Naive thymus-derived CD4-positive, alpha-beta T cell (primary cell): ENCODE results near the gene CACNA1A. TPM values are rescaled to one million over a fixed set of nuclear protein-coding genes. Genes with fewer than 3 reads are reported as not detected.

Experiments
- ATAC-seq: fragments of 150-1000 bp; cut with Tn5 transposase; 2 replicates; pipeline ENCODE4 v1.10.0; 2021; ENCODE audit warnings: mild to moderate bottlenecking, moderate library complexity
- CTCF ChIA-PET: fragments of 350-600 bp; sonication (Branson Sonifier 250); formaldehyde crosslinking; loops from one replicate; lab custom pipeline; 2021; ENCODE audit warnings: antibody characterized with exemption; lab: Charles Lee
- POLR2A ChIA-PET: fragments of 350-600 bp; sonication (Branson Sonifier 250); formaldehyde crosslinking; loops from one replicate; lab custom pipeline; 2021; ENCODE audit warnings: antibody characterized with exemption, inconsistent platforms; lab: Charles Lee
- DNase-seq, 9 donors: peaks; one replicate each; pipeline versions ENCODE4 v3.0.0 to v3.0.0-alpha.2; 2020 to 2022; ENCODE audit warnings: mixed read lengths in 1 of 9
- H3K27ac ChIP-seq: one replicate; pipeline ENCODE4 v1.7.0; 2013; ENCODE audit warnings: mild to moderate bottlenecking, low read depth, low read length, moderate library complexity
- H3K27me3 ChIP-seq, 2 donors: one replicate each; pipeline ENCODE4 v1.7.0; 2013; ENCODE audit warnings: low read length in 2 of 2, mild to moderate bottlenecking in 2 of 2, moderate library complexity in 2 of 2; ENCODE audit not compliant: control insufficient read depth in 2 of 2, insufficient read depth in 2 of 2
- H3K36me3 ChIP-seq, 3 experiments: 1 replicate in 2 of 3; 2 replicates in 1 of 3; pipeline ENCODE4 v1.7.0; 2013; ENCODE audit warnings: low read length in 3 of 3, mild to moderate bottlenecking in 3 of 3, moderate library complexity in 1 of 3; ENCODE audit not compliant: insufficient read depth in 3 of 3, control insufficient read depth in 2 of 3
- H3K4me1 ChIP-seq, 2 donors: one replicate each; pipeline ENCODE4 v1.7.0; 2013; ENCODE audit warnings: low read length in 2 of 2, mild to moderate bottlenecking in 2 of 2, moderate library complexity in 1 of 2; ENCODE audit not compliant: control insufficient read depth in 2 of 2, insufficient read depth in 2 of 2
- H3K4me3 ChIP-seq: 2 replicates; pipeline ENCODE4 v1.7.0; 2013; ENCODE audit warnings: mild to moderate bottlenecking, low read length
- H3K9me3 ChIP-seq, 3 experiments: 1 replicate in 2 of 3; 2 replicates in 1 of 3; pipeline ENCODE4 v1.7.0; 2013; ENCODE audit warnings: low read length in 3 of 3; ENCODE audit not compliant: control insufficient read depth in 2 of 3
- H3K27ac Mint-ChIP-seq, 9 donors: one replicate each; pipeline ENCODE4 v1.8.0; 2020 to 2022; ENCODE audit warnings: mixed read lengths in 9 of 9, mild to moderate bottlenecking in 8 of 9, moderate library complexity in 5 of 9, inconsistent platforms in 2 of 9
- H3K27me3 Mint-ChIP-seq, 5 donors: one replicate each; pipeline ENCODE4 v1.8.0; 2021 to 2022; ENCODE audit warnings: mixed read lengths in 5 of 5, mild to moderate bottlenecking in 1 of 5
- H3K36me3 Mint-ChIP-seq, 5 donors: one replicate each; pipeline ENCODE4 v1.8.0; 2020 to 2022; ENCODE audit warnings: mixed read lengths in 5 of 5, mild to moderate bottlenecking in 3 of 5, inconsistent platforms in 1 of 5
- H3K4me1 Mint-ChIP-seq, 7 donors: one replicate each; pipeline ENCODE4 v1.8.0; 2020 to 2022; ENCODE audit warnings: mixed read lengths in 7 of 7, mild to moderate bottlenecking in 3 of 7, inconsistent platforms in 1 of 7
- H3K4me3 Mint-ChIP-seq, 10 donors: one replicate each; pipeline ENCODE4 v1.8.0; 2020 to 2022; ENCODE audit warnings: mild to moderate bottlenecking in 10 of 10, mixed read lengths in 10 of 10, moderate library complexity in 6 of 10, inconsistent platforms in 2 of 10
- H3K9me3 Mint-ChIP-seq, 11 donors: one replicate each; pipeline ENCODE4 v1.8.0; 2020 to 2022; ENCODE audit warnings: mixed read lengths in 11 of 11, mild to moderate bottlenecking in 4 of 11, inconsistent platforms in 1 of 11, moderate library complexity in 1 of 11
- intact Hi-C, 2 donors: fragments of 100-400 bp; cut with micrococcal nuclease; formaldehyde crosslinking; loops; one replicate each; pipeline ENCODE4 v1.15.1; 2023
- polyA plus RNA-seq, 2 donors: library from polyadenylated mRNA; unstranded; fragments of 300-500 nt; fragmentation: Illumina TruSeq; gene quantifications; one replicate each; pipeline ENCODE4 v1.2.3, GENCODE V29; 2021
- total RNA-seq, 6 experiments: library from RNA in 5 of 6; stranded (reverse) in 5 of 6; gene quantifications; 1 replicate in 5 of 6; 2 replicates in 1 of 6; pipeline ENCODE4 v1.2.3 and lab custom pipeline; 2021 to 2026

The CACNA1A gene
- total and polyA plus RNA-seq, 7 experiments from 2014 or later, result 0.05 to 1.1 (median 0.41) TPM

- ChIA-PET POLR2A (no interaction called here), CTCF (no interaction called here)
- no peak overlapping the region for H3K27ac Mint-ChIP-seq
- Histone ChIP-seq H3K27ac (no peak overlapping the region), H3K9me3 (no peaks in the 10 kb centered on the region), H3K36me3 (no peaks in the 10 kb centered on the region), H3K27me3 (no peaks in the 10 kb centered on the region), H3K4me1 (no peaks in the 10 kb centered on the region), H3K4me3 (no peak overlapping the region)
- no peak overlapping the region for H3K4me3 Mint-ChIP-seq
- intact Hi-C loops, result no loop called here
- peaks cover 0 to 51% (median 31%) of the 10 kb centered on the region in 5 donors for H3K27me3 Mint-ChIP-seq
- H3K4me1 Mint-ChIP-seq, result peaks cover 0 to 4% (median 0%) of the 10 kb centered on the region in 7 donors
- peaks cover 0 to 7% (median 0%) of the 10 kb centered on the region in 11 donors for H3K9me3 Mint-ChIP-seq
- no peak for ATAC-seq
- no peak for DNase-seq
- peaks cover 0 to 4% (median 0%) of the 10 kb centered on the region in 5 donors for H3K36me3 Mint-ChIP-seq
Observed at GRCh38 chr19:13410946-13411345, 95.3 kb downstream of the CACNA1A start.

DNA sequence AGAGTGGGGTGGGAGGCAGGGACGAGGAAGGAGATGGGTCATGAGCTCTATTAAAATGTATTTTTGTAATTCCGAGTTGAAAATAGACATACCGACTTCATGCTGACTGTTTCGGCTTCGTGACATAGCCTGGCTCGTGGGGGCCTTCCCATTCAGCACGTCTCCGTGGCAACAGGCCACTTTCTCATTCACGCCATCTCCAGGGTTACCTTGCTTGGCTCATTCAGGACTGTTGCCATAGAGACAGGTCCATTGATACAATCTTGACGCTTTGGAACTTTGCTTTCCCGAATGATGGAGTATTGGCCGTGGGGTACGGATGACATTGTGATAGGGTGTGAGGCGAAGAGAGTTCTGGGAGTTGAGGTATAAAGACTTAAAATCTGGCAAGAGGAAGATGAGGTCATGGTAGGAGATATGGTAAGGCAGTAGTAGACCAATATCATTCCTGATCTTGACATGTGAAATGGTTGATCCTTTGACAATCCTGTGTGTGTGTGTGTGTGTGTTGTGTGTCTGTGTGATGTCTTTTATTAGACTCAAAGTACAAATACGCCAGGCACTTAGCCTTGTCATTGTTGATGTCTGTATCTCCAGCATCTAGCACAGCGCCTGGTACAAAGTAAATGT lies 97.3 kb downstream of the CACNA1A start:
- H3K4me1 Mint-ChIP-seq, result peaks cover 0 to 4% (median 0%) of the 10 kb centered on the region in 7 donors
- Histone ChIP-seq H3K36me3 (no peaks in the 10 kb centered on the region), H3K27ac (no peak overlapping the region), H3K4me3 (no peak overlapping the region), H3K4me1 (no peaks in the 10 kb centered on the region), H3K9me3 (no peaks in the 10 kb centered on the region), H3K27me3 (no peaks in the 10 kb centered on the region)
- H3K27ac Mint-ChIP-seq, result no peak overlapping the region
- peaks cover 0 to 40% (median 22%) of the 10 kb centered on the region in 5 donors for H3K27me3 Mint-ChIP-seq
- intact Hi-C loops, result no loop called here
- ChIA-PET POLR2A (no interaction called here), CTCF (no interaction called here)
- ATAC-seq (no peak), DNase-seq (no peak)
- H3K9me3 Mint-ChIP-seq, result peaks cover 0 to 7% (median 0%) of the 10 kb centered on the region in 11 donors
- H3K36me3 Mint-ChIP-seq, result no peaks in the 10 kb centered on the region
- H3K4me3 Mint-ChIP-seq, result no peak overlapping the region

GRCh38 chr19:13404236-13404635 lies 102.0 kb downstream of the CACNA1A start:
- ChIA-PET CTCF (no interaction called here), POLR2A (no interaction called here)
- Mint-ChIP-seq H3K9me3 (peaks cover 0 to 18% (median 7%) of the 10 kb centered on the region in 11 donors), H3K36me3 (peaks cover 0 to 9% (median 0%) of the 10 kb centered on the region in 5 donors), H3K4me1 (no peaks in the 10 kb centered on the region), H3K4me3 (no peak overlapping the region), H3K27ac (no peak overlapping the region), H3K27me3 (peaks cover 0 to 40% (median 26%) of the 10 kb centered on the region in 5 donors)
- Histone ChIP-seq H3K4me3 (no peak overlapping the region), H3K4me1 (no peaks in the 10 kb centered on the region), H3K27me3 (no peaks in the 10 kb centered on the region), H3K9me3 (peaks cover 0 to 7% (median 0%) of the 10 kb centered on the region in 3 experiments), H3K36me3 (no peaks in the 10 kb centered on the region), H3K27ac (no peak overlapping the region)
- DNase-seq, result no peak
- intact Hi-C loops, result no loop called here
- no peak for ATAC-seq

DNA sequence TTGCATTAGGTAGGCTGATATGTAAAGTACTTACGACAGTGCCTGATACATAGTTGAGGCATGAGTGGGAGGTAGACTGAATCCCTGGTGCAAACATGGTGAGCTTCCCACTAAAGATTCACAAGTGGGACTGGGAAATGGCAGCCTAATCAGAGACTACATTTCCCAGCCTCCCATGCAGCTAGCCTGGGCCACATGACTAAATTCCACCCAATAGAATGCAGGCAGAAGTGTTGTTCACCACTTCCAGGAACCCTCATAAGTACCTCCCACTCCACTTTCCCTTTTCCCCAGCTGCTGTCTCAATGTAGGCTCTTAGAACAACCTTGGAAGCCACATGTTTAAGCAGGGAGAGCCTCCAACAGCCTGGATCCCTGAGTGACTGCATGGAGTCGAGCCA lies 104.9 kb downstream of the CACNA1A start:
- H3K4me3 Mint-ChIP-seq, result no peak overlapping the region
- H3K4me1 Mint-ChIP-seq, result peaks cover 0 to 2% (median 0%) of the 10 kb centered on the region in 7 donors
- peaks cover 0 to 32% (median 9%) of the 10 kb centered on the region in 11 donors for H3K9me3 Mint-ChIP-seq
- H3K27me3 Mint-ChIP-seq, result peaks cover 0 to 44% (median 27%) of the 10 kb centered on the region in 5 donors
- DNase-seq, result no peak
- H3K4me3 ChIP-seq, result no peak overlapping the region
- no peaks in the 10 kb centered on the region for H3K27me3 ChIP-seq
- no peaks in the 10 kb centered on the region for H3K4me1 ChIP-seq
- no peaks in the 10 kb centered on the region for H3K36me3 ChIP-seq
- peaks cover 0 to 11% (median 0%) of the 10 kb centered on the region in 3 experiments for H3K9me3 ChIP-seq
- no peak for ATAC-seq
- intact Hi-C loops, result no loop called here
- H3K27ac ChIP-seq, result no peak overlapping the region
- H3K27ac Mint-ChIP-seq, result no peak overlapping the region
- ChIA-PET CTCF (no interaction called here), POLR2A (no interaction called here)
- peaks cover 0 to 13% (median 0%) of the 10 kb centered on the region in 5 donors for H3K36me3 Mint-ChIP-seq

GRCh38 chr19:13400296-13400695 lies 106.0 kb downstream of the CACNA1A start:
- Mint-ChIP-seq H3K27ac (no peak overlapping the region), H3K9me3 (peaks cover 0 to 35% (median 9%) of the 10 kb centered on the region in 11 donors), H3K36me3 (peaks cover 0 to 13% (median 0%) of the 10 kb centered on the region in 5 donors), H3K4me3 (no peak overlapping the region), H3K4me1 (peaks cover 0 to 6% (median 0%) of the 10 kb centered on the region in 7 donors), H3K27me3 (peaks cover 0 to 53% (median 36%) of the 10 kb centered on the region in 5 donors)
- Histone ChIP-seq H3K27me3 (no peaks in the 10 kb centered on the region), H3K9me3 (peaks cover 0 to 11% (median 0%) of the 10 kb centered on the region in 3 experiments), H3K27ac (no peak overlapping the region), H3K36me3 (no peaks in the 10 kb centered on the region), H3K4me3 (no peak overlapping the region), H3K4me1 (no peaks in the 10 kb centered on the region)
- intact Hi-C loops, result no loop called here
- DNase-seq (no peak), ATAC-seq (no peak)
- CTCF ChIA-PET, result no interaction called here
- POLR2A ChIA-PET, result no interaction called here

DNA sequence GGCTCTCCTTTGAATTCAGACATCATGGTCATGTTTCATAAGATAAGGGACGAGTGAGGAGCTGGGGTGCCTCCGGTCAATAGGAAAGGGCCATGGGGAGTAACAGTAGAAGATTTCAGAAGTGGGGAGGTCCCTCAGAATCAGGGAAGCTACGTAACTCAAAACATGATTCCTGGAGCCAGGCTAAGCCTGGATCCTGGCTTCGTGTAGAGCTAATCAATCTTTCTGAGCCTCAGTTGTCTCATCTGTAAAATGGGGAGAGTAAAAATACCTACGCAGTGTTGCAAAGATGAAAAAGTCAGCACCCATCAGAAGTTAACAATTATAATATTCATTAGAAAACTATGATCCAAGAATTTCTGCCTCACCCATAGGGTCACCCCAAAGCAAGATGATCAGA lies 106.5 kb downstream of the CACNA1A start:
- Mint-ChIP-seq H3K4me3 (no peak overlapping the region), H3K36me3 (peaks cover 0 to 13% (median 0%) of the 10 kb centered on the region in 5 donors), H3K4me1 (peaks cover 0 to 6% (median 0%) of the 10 kb centered on the region in 7 donors), H3K27me3 (peaks cover 0 to 58% (median 39%) of the 10 kb centered on the region in 5 donors), H3K27ac (no peak overlapping the region), H3K9me3 (peaks cover 0 to 35% (median 9%) of the 10 kb centered on the region in 11 donors)
- Histone ChIP-seq H3K4me1 (no peaks in the 10 kb centered on the region), H3K36me3 (no peaks in the 10 kb centered on the region), H3K27me3 (no peaks in the 10 kb centered on the region), H3K9me3 (peaks cover 0 to 11% (median 0%) of the 10 kb centered on the region in 3 experiments), H3K4me3 (no peak overlapping the region), H3K27ac (no peak overlapping the region)
- POLR2A ChIA-PET, result no interaction called here
- intact Hi-C loops, result no loop called here
- ATAC-seq, result no peak
- CTCF ChIA-PET, result no interaction called here
- DNase-seq, result no peak
